ENCODE measurements around the gene WSCD1. TPM values are rescaled to one million over a fixed set of nuclear protein-coding genes. Genes with fewer than 3 reads are reported as not detected.
A peak's percentile ranks its signal among the peaks of the same experiment; 100 is the strongest.

WSCD1 gene
- total RNA-seq, 2 donors from 2014 or later: 0.19 to 0.67 TPM

- ATAC-seq (replicated peaks in 1 of 2) (no peak), DNase-seq (no peak)
- Mint-ChIP-seq H3K4me1 (ENCODE audit: low read depth) (peaks cover 14% of the 10 kb centered on the region), H3K4me3 (no peak overlapping the region), H3K27me3 (ENCODE audit: low read depth) (peaks cover 43% of the 10 kb centered on the region), H3K27ac (no peak overlapping the region), H3K36me3 (ENCODE audit: insufficient read depth in 2 of 2) (no peaks in the 10 kb centered on the region), H3K9me3 (no peaks in the 10 kb centered on the region)
Observed at GRCh38 chr17:6107791-6108190, 37.6 kb downstream of the WSCD1 start.

GRCh38 chr17:6108382-6108781, 38.2 kb downstream of the WSCD1 start:
- H3K4me1 Mint-ChIP-seq (ENCODE audit: low read depth): peaks cover 14% of the 10 kb centered on the region
- H3K27me3 Mint-ChIP-seq (ENCODE audit: low read depth): peaks cover 43% of the 10 kb centered on the region
- no peaks in the 10 kb centered on the region for H3K36me3 Mint-ChIP-seq (ENCODE audit: insufficient read depth in 2 of 2)
- H3K4me3 Mint-ChIP-seq: no peak overlapping the region
- ATAC-seq (replicated peaks in 1 of 2) (no peak), DNase-seq (no peak)
- no peaks in the 10 kb centered on the region for H3K9me3 Mint-ChIP-seq
- H3K27ac Mint-ChIP-seq: no peak overlapping the region

DNA sequence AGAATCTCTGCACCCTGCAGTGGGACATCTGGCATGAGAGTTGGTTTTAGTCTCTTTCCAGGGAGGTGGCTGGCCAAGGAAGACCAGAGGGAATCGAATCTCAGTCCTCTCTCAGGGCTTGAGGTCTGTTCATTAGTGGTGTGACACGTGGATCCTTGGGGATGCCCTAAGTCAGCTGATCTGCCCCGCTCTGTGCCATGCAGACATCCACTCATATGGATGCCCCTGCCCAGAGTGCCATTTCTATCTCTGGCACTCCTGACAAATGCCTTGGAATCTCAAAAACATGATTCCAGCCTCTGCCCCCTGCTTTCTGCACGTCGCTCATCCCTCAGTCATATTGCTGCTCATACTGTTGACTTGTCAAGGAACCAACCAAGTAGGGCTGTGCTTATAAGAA, 38.8 kb downstream of the WSCD1 start:
- Mint-ChIP-seq H3K27ac (no peak overlapping the region), H3K9me3 (no peaks in the 10 kb centered on the region), H3K36me3 (ENCODE audit: insufficient read depth in 2 of 2) (no peaks in the 10 kb centered on the region), H3K4me1 (ENCODE audit: low read depth) (peaks cover 14% of the 10 kb centered on the region), H3K27me3 (ENCODE audit: low read depth) (peaks cover 43% of the 10 kb centered on the region), H3K4me3 (no peak overlapping the region)
- ATAC-seq (replicated peaks in 1 of 2) (no peak), DNase-seq (no peak)

DNA sequence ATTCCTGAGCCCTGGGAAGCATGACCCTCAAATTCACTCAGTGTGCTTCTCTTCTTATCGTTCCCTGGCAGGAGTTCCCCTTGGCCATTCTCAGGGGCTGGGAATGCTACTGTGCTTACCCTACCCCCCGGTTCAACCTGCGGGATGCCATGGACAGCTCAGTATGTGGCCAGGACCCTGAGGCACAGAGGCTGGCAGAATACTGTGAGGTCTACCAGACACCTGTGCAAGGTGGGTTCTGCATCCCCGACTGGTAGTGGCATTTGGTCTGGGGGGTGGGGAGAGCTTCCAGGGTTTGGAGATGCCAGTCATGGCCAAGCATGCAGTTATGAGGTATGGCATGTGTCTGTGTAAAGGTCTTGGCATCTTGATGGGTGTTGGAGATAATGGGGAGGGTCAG, 39.4 kb downstream of the WSCD1 start:
- no peaks in the 10 kb centered on the region for H3K36me3 Mint-ChIP-seq (ENCODE audit: insufficient read depth in 2 of 2)
- H3K4me1 Mint-ChIP-seq (ENCODE audit: low read depth): peaks cover 14% of the 10 kb centered on the region
- no peaks in the 10 kb centered on the region for H3K9me3 Mint-ChIP-seq
- H3K27me3 Mint-ChIP-seq (ENCODE audit: low read depth): peaks cover 43% of the 10 kb centered on the region
- DNase-seq: no peak
- H3K4me3 Mint-ChIP-seq: no peak overlapping the region
- H3K27ac Mint-ChIP-seq: no peak overlapping the region
- no peak for ATAC-seq (replicated peaks in 1 of 2)

DNA sequence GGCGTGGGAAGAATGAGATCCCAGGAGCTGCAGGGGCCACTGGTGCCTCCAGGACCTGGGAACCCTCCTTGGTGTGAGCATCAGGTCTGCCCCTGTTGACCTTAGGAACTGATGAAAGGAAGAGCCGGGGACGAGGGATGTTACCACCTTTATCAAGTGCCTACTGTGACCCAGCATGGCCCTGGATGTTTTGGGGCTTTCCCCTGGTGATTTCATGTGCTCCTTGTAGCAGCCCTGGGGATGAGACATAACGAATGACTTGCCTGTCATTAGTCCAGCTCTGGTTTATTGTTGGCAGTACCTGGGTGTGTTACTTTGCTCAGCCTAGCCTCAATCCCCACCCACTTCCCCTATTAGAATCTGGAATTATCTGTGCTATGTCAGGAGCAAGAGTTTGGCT, 39.9 kb downstream of the WSCD1 start:
- no peaks in the 10 kb centered on the region for H3K9me3 Mint-ChIP-seq
- no peaks in the 10 kb centered on the region for H3K36me3 Mint-ChIP-seq (ENCODE audit: insufficient read depth in 2 of 2)
- H3K27ac Mint-ChIP-seq: no peak overlapping the region
- peaks cover 40% of the 10 kb centered on the region for H3K27me3 Mint-ChIP-seq (ENCODE audit: low read depth)
- peaks cover 14% of the 10 kb centered on the region for H3K4me1 Mint-ChIP-seq (ENCODE audit: low read depth)
- H3K4me3 Mint-ChIP-seq: no peak overlapping the region
- ATAC-seq (replicated peaks in 1 of 2) (peak in 1 of 2 donors; percentile 55), DNase-seq (no peak)

- DNase-seq: peak in 1 of 2 donors; percentile 2
- Mint-ChIP-seq H3K36me3 (ENCODE audit: insufficient read depth in 2 of 2) (no peaks in the 10 kb centered on the region), H3K9me3 (no peaks in the 10 kb centered on the region), H3K4me3 (no peak overlapping the region), H3K27me3 (ENCODE audit: low read depth) (peaks cover 35% of the 10 kb centered on the region), H3K4me1 (ENCODE audit: low read depth) (peaks cover 14% of the 10 kb centered on the region), H3K27ac (no peak overlapping the region)
- ATAC-seq (replicated peaks in 1 of 2): peak in 1 of 2 donors; percentile 48
Observed at GRCh38 chr17:6110592-6110991, 40.4 kb downstream of the WSCD1 start.

DNA sequence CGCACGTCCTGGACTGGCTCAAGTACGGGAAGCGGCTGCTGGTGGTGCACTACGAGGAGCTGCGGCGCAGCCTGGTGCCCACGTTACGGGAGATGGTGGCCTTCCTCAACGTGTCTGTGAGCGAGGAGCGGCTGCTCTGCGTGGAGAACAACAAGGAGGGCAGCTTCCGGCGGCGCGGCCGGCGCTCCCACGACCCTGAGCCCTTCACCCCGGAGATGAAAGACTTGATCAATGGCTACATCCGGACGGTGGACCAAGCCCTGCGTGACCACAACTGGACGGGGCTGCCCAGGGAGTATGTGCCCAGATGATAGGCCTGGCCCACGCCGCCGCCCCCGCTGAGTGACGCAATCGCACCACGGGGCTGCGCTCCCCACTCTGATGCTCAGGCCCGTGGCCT, 50.2 kb downstream of the WSCD1 start:
- DNase-seq (no peak), ATAC-seq (replicated peaks in 1 of 2) (no peak)
- Mint-ChIP-seq H3K9me3 (peaks cover 3 to 7% of the 10 kb centered on the region in 2 donors), H3K4me3 (no peak overlapping the region), H3K27me3 (ENCODE audit: low read depth) (no peaks in the 10 kb centered on the region), H3K27ac (no peak overlapping the region), H3K36me3 (ENCODE audit: insufficient read depth in 2 of 2) (no peaks in the 10 kb centered on the region), H3K4me1 (ENCODE audit: low read depth) (no peaks in the 10 kb centered on the region)

DNA sequence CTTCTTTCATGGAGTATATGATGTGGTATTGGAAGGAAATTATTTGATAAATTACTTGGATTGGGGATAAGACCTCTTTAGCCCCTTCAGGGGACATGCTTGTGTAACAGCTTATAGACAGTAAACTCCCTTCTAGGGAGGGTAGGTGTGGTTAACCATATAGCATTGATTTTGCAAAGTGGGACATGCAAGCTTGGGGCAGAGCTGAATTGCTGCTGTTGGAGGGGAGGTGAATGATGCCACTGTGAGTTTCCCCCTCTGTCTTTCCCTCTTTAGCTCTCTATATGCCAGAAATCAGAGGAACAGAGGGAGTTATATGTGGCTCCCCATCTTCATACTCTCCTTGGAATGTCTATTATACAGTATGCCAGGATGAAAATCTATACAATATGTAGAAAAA, 54.7 kb downstream of the WSCD1 start:
- no peaks in the 10 kb centered on the region for H3K27me3 Mint-ChIP-seq (ENCODE audit: low read depth)
- ATAC-seq (replicated peaks in 1 of 2): no peak
- DNase-seq: no peak
- H3K9me3 Mint-ChIP-seq: peaks cover 3 to 7% of the 10 kb centered on the region in 2 donors
- H3K4me3 Mint-ChIP-seq: no peak overlapping the region
- no peaks in the 10 kb centered on the region for H3K36me3 Mint-ChIP-seq (ENCODE audit: insufficient read depth in 2 of 2)
- no peaks in the 10 kb centered on the region for H3K4me1 Mint-ChIP-seq (ENCODE audit: low read depth)
- no peak overlapping the region for H3K27ac Mint-ChIP-seq

DNA sequence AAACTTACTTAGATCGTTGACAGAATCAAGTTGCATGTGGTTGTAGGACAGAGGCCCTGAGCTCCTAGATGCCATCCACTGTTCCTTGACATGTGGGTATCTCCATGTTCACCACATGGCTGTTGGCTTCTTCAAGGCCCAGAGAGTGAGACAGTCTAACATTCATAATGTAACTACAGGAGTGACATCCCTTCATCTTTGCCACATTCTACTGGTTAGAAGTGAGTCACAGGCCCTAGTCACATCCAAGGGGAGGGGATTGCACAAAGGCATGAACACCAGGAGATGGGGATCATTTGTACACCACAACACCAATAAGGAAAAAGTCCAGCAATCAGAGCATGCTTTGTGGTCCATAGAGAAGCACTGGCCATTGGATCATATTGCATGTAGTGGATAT, 56.6 kb downstream of the WSCD1 start:
- Mint-ChIP-seq H3K4me3 (no peak overlapping the region), H3K4me1 (ENCODE audit: low read depth) (no peaks in the 10 kb centered on the region), H3K36me3 (ENCODE audit: insufficient read depth in 2 of 2) (no peaks in the 10 kb centered on the region), H3K9me3 (peaks cover 3 to 7% of the 10 kb centered on the region in 2 donors), H3K27ac (no peak overlapping the region), H3K27me3 (ENCODE audit: low read depth) (no peaks in the 10 kb centered on the region)
- no peak for DNase-seq
- ATAC-seq (replicated peaks in 1 of 2): peak in 1 of 2 donors; percentile 30

DNA sequence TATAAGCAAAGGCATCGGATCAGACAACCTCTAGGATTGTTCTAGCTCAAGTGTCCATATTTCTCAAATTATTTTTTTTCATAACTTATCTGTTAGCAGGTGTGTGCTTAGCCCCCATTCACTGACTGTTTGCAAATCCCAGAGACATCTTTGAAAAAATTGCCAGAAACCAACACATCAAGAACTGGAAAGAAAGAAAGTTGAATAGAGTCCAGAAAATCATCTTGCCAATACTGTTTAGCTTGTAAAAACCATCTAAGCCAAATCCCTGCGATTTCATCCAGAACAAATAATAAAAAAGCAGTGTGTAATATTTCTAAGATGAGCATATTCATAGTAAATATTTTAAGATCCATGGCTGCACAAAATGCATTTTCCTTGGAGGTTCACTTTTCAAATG, 64.5 kb downstream of the WSCD1 start:
- Mint-ChIP-seq H3K27me3 (ENCODE audit: low read depth) (peaks cover 12% of the 10 kb centered on the region), H3K4me3 (no peak overlapping the region), H3K4me1 (ENCODE audit: low read depth) (no peaks in the 10 kb centered on the region), H3K36me3 (ENCODE audit: insufficient read depth in 2 of 2) (no peaks in the 10 kb centered on the region), H3K9me3 (no peaks in the 10 kb centered on the region), H3K27ac (no peak overlapping the region)
- DNase-seq (no peak), ATAC-seq (replicated peaks in 1 of 2) (no peak)

DNA sequence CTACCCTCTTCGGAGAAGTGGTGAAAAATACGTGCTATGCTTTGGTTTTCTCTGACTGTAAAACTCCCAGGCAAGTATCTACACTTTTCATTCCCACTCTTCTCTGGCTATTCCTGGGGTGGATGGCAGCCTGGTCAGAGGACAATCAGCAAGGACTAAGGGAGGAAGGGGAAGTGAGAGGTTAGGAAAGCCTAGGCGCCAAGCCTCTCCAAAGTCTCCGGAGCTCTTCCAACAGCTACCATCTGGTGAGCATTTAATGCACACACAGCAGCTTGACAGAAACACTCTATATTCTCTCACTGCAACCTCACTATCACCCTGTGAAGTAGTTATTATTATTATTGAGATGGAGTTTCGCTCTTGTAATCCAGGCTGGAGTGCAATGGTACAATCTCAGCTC, 65.1 kb downstream of the WSCD1 start:
- no peaks in the 10 kb centered on the region for H3K4me1 Mint-ChIP-seq (ENCODE audit: low read depth)
- ATAC-seq (replicated peaks in 1 of 2): no peak
- peaks cover 12% of the 10 kb centered on the region for H3K27me3 Mint-ChIP-seq (ENCODE audit: low read depth)
- no peaks in the 10 kb centered on the region for H3K36me3 Mint-ChIP-seq (ENCODE audit: insufficient read depth in 2 of 2)
- no peak for DNase-seq
- H3K4me3 Mint-ChIP-seq: no peak overlapping the region
- no peak overlapping the region for H3K27ac Mint-ChIP-seq
- no peaks in the 10 kb centered on the region for H3K9me3 Mint-ChIP-seq

GRCh38 chr17:6135996-6136395, 65.8 kb downstream of the WSCD1 start:
- H3K27ac Mint-ChIP-seq: no peak overlapping the region
- DNase-seq: no peak

DNA sequence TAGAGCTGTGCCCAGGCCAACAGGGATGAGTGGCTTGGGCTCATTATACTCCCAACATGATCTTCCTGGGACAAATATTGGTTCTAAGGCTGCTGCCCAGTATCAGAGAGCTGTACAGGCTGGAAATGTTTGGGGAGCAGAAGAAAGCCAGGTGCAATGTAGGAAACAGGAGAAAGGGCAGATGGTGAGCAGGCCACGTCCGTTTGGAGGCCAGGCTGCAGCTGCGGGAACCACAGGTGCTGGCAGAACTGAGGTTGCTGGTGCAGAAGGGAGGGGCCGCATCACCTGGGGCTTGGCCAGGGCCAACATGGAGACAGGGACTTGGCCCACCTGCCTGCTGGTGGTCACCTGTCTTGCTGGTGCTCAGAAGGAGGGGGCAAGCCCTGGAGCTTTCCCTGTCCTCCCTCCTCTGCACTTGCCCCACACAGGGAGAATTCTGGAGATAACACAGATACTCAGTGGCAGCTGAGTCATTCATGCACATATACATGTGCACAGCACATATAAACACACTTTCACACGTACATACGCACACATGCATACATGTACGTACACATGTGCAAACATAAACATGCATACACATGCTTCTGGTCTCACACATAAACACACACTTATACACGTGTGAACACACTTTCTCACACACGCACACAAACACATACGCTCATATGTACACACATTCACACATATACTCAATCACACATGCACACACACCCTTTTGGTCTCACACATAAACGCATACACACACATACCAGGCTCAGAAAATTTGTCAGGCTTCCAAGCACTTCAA, 67.7 kb downstream of the WSCD1 start:
- no peak for DNase-seq
- H3K36me3 Mint-ChIP-seq (ENCODE audit: insufficient read depth in 2 of 2): no peaks in the 10 kb centered on the region
- H3K4me1 Mint-ChIP-seq (ENCODE audit: low read depth): no peaks in the 10 kb centered on the region
- no peaks in the 10 kb centered on the region for H3K9me3 Mint-ChIP-seq
- no peak overlapping the region for H3K4me3 Mint-ChIP-seq
- ATAC-seq (replicated peaks in 1 of 2): no peak
- no peak overlapping the region for H3K27ac Mint-ChIP-seq
- peaks cover 12% of the 10 kb centered on the region for H3K27me3 Mint-ChIP-seq (ENCODE audit: low read depth)

More at GRCh38 chr17:6135996-6136395, 65.8 kb downstream of the WSCD1 start:
- peaks cover 12% of the 10 kb centered on the region for H3K27me3 Mint-ChIP-seq (ENCODE audit: low read depth)
- no peak overlapping the region for H3K4me3 Mint-ChIP-seq
- H3K9me3 Mint-ChIP-seq: no peaks in the 10 kb centered on the region
- no peaks in the 10 kb centered on the region for H3K36me3 Mint-ChIP-seq (ENCODE audit: insufficient read depth in 2 of 2)
- ATAC-seq (replicated peaks in 1 of 2): no peak
- no peaks in the 10 kb centered on the region for H3K4me1 Mint-ChIP-seq (ENCODE audit: low read depth)
